ENCODE data around the gene UBE2H. TPM values are rescaled to one million over a fixed set of nuclear protein-coding genes. Genes with fewer than 3 reads are reported as not detected.
"Not testable (repeated sequence)": the region's sequence is repeated elsewhere in the genome, so short reads cannot be mapped to it uniquely, and the experiment has no call there.

Gene UBE2H
- total and polyA plus RNA-seq, 10 donors, result 13.5 to 98.0 (median 65.5) TPM

GRCh38 chr7:129975309-129975708 lies 22.5 kb upstream of the UBE2H start:
- Histone ChIP-seq H3K4me3 (no peak overlapping the region), H3K4me1 (no peaks in the 10 kb centered on the region), H3K9me3 (no peaks in the 10 kb centered on the region), H3K36me3 (no peaks in the 10 kb centered on the region), H3K27ac (no peak overlapping the region), H3K27me3 (replicated peaks in 1 of 7) (no peaks in the 10 kb centered on the region)
- no peak for DNase-seq
- intact Hi-C loops (cut with DNase I; ENCODE audit: low total_unique reads), result no loop called here
- WGBS, 5 donors, result 59 to 91% (median 74%) methylated on average over 1 of the region's 1 CpG
- TF ChIP-seq POLR2A (IDR thresholded peaks at IDR 0.05) (no peak), POLR2AphosphoS5 (IDR thresholded peaks at IDR 0.05) (no peak), CTCF (IDR thresholded peaks at IDR 0.05 in 8 of 11, conservative IDR thresholded peaks at IDR 0.05 in 3 of 11) (no peak)

- peak; percentile 24 for DNase-seq
Measured at GRCh38 chr7:129970816-129971215, 18.1 kb upstream of the UBE2H start.

GRCh38 chr7:129969881-129970446 lies 17.2 kb upstream of the UBE2H start:
- Histone ChIP-seq H3K4me3 (no peak overlapping the region), H3K9me3 (no peaks in the 10 kb centered on the region), H3K27me3 (replicated peaks in 1 of 7) (no peaks in the 10 kb centered on the region), H3K36me3 (no peaks in the 10 kb centered on the region), H3K27ac (no peak overlapping the region), H3K4me1 (no peaks in the 10 kb centered on the region)
- 62 to 83% (median 75%) methylated on average over 3 of the region's 3 CpGs for WGBS, 5 donors
- intact Hi-C loops (cut with DNase I; ENCODE audit: low total_unique reads), result no loop called here
- TF ChIP-seq POLR2A (IDR thresholded peaks at IDR 0.05) (no peak), CTCF (IDR thresholded peaks at IDR 0.05 in 8 of 11, conservative IDR thresholded peaks at IDR 0.05 in 3 of 11) (no peak), POLR2AphosphoS5 (IDR thresholded peaks at IDR 0.05) (no peak)
- peak; percentile 19 for DNase-seq

More at GRCh38 chr7:129970816-129971215, 18.1 kb upstream of the UBE2H start:
- Histone ChIP-seq H3K4me3 (no peak overlapping the region), H3K4me1 (no peaks in the 10 kb centered on the region), H3K9me3 (no peaks in the 10 kb centered on the region), H3K27ac (no peak overlapping the region), H3K36me3 (no peaks in the 10 kb centered on the region), H3K27me3 (replicated peaks in 1 of 7) (no peaks in the 10 kb centered on the region)
- no peak for TF ChIP-seq POLR2A (IDR thresholded peaks at IDR 0.05)
- TF ChIP-seq POLR2AphosphoS5 (IDR thresholded peaks at IDR 0.05), result no peak
- TF ChIP-seq CTCF (IDR thresholded peaks at IDR 0.05 in 8 of 11, conservative IDR thresholded peaks at IDR 0.05 in 3 of 11), result no peak
- 58 to 85% (median 63%) methylated on average over 3 of the region's 3 CpGs for WGBS, 5 donors
- intact Hi-C loops (cut with DNase I; ENCODE audit: low total_unique reads), result no loop called here

GRCh38 chr7:129968592-129969383 lies 16.0 kb upstream of the UBE2H start:
- Histone ChIP-seq H3K36me3 (no peaks in the 10 kb centered on the region), H3K27me3 (replicated peaks in 1 of 7) (no peaks in the 10 kb centered on the region), H3K27ac (no peak overlapping the region), H3K4me1 (no peaks in the 10 kb centered on the region), H3K9me3 (no peaks in the 10 kb centered on the region), H3K4me3 (no peak overlapping the region)
- intact Hi-C loops (cut with DNase I; ENCODE audit: low total_unique reads), result no loop called here
- TF ChIP-seq POLR2A (IDR thresholded peaks at IDR 0.05), result no peak
- peak; percentile 60 for DNase-seq
- 71 to 85% (median 79%) methylated on average over 11 of the region's 11 CpGs for WGBS, 5 donors

GRCh38 chr7:129960204-129960475 lies 7.4 kb upstream of the UBE2H start:
- H3K4me3 ChIP-seq; H3K27ac ChIP-seq; H3K36me3 ChIP-seq; DNase-seq; intact Hi-C loops (cut with DNase I; ENCODE audit: low total_unique reads); H3K9me3 ChIP-seq; H3K27me3 ChIP-seq (replicated peaks in 1 of 7): not testable (repeated sequence)
- peaks cover 0 to 10% (median 0%) of the 10 kb centered on the region in 6 donors for H3K4me1 ChIP-seq
- WGBS, 5 donors, result 93 to 99% (median 96%) methylated on average over 4 of the region's 4 CpGs

Data from spleen (tissue), 11 donors.